Gastrocnemius medialis (tissue), 4 donors: Measurements from ENCODE around the gene RBM19. TPM values are rescaled to one million over a fixed set of nuclear protein-coding genes. Genes with fewer than 3 reads are reported as not detected.

ENCODE experiments used
- ATAC-seq, 2 donors: fragments of 150-250 bp; one replicate each; pipeline ENCODE4 v1.9.1; 2016
- DNase-seq, 2 donors: peaks; one replicate each; pipeline ENCODE4 v3.0.0-alpha.2; 2019
- H3K27ac ChIP-seq, 4 donors: fragments of 200-600 bp; sonication (generic); 1 replicate in 1 of 4; 2 replicates in 3 of 4; pipeline ENCODE4 v1.5.1; 2016 to 2018; ENCODE audit warnings: mild to moderate bottlenecking in 2 of 4, moderate library complexity in 1 of 4
- H3K27me3 ChIP-seq, 3 donors: fragments of 200-600 bp; sonication (generic) in 2 of 3; 1 replicate in 1 of 3; 2 replicates in 2 of 3; pipeline versions ENCODE4 v1.5.1 to v1.6.0; 2016 to 2019; ENCODE audit warnings: mild to moderate bottlenecking in 1 of 3, moderate library complexity in 1 of 3
- H3K36me3 ChIP-seq, 2 donors: fragments of 200-600 bp; sonication (generic) in 1 of 2; one replicate each; pipeline ENCODE4 v1.5.1; 2017 to 2018
- H3K4me1 ChIP-seq, 2 donors: fragments of 200-600 bp; sonication (generic) in 1 of 2; one replicate each; pipeline ENCODE4 v1.5.1; 2016 to 2017; ENCODE audit warnings: mild to moderate bottlenecking in 2 of 2
- H3K4me3 ChIP-seq, 4 donors: fragments of 200-600 bp; sonication (generic) in 3 of 4; 1 replicate in 1 of 4; 2 replicates in 3 of 4; pipeline ENCODE4 v1.5.1; 2016 to 2019; ENCODE audit warnings: mild to moderate bottlenecking in 2 of 4
- H3K9me3 ChIP-seq, 3 donors: fragments of 200-600 bp; sonication (generic) in 2 of 3; 1 replicate in 1 of 3; 2 replicates in 2 of 3; pipeline ENCODE4 v1.5.1; 2016 to 2019
- CTCF ChIP-seq, 5 experiments: fragments of 450-650 bp in 3 of 5; fragments of 200-600 bp in 2 of 5; sonication (generic) in 2 of 5; IDR thresholded peaks in 4 of 5; conservative IDR thresholded peaks in 1 of 5; 1 replicate in 4 of 5; 2 replicates in 1 of 5; pipeline ENCODE4 v1.5.1; 2016 to 2019; ENCODE audit warnings: antibody characterized with exemption in 5 of 5, mild to moderate bottlenecking in 3 of 5, moderate library complexity in 3 of 5
- POLR2A ChIP-seq, 2 donors: fragments of 450-650 bp; IDR thresholded peaks; one replicate each; pipeline ENCODE4 v1.6.1; 2017; ENCODE audit warnings: antibody characterized with exemption in 2 of 2, mild to moderate bottlenecking in 2 of 2, moderate library complexity in 2 of 2
- in situ Hi-C, 4 donors: fragments of 200-750 bp; cut with MboI; loops; one replicate each; pipeline versions ENCODE4 v1.15.0 to v1.8.0; 2017; ENCODE audit warnings: low sequenced_read_pairs in 4 of 4
- intact Hi-C: fragments of 100-400 bp; cut with DNase I; formaldehyde crosslinking; loops from one replicate; pipeline ENCODE4 v1.15.1; 2023; ENCODE audit warnings: low total_unique reads
- total RNA-seq, 4 donors: library from RNA; depleted of rRNA; stranded (reverse); fragments of >200 nt; gene quantifications; one replicate each; pipeline versions ENCODE4 v1.1.0 to v1.2.3, GENCODE V29; 2016

The RBM19 gene
- total RNA-seq, 4 donors from 2014 or later: 21.2 to 28.3 (median 26.8) TPM

- Histone ChIP-seq H3K36me3 (no peaks in the 10 kb centered on the region), H3K9me3 (no peaks in the 10 kb centered on the region), H3K27me3 (peaks cover 0 to 7% (median 6%) of the 10 kb centered on the region in 3 donors), H3K27ac (no peak overlapping the region), H3K4me1 (no peaks in the 10 kb centered on the region), H3K4me3 (no peak overlapping the region)
- ATAC-seq (no peak), DNase-seq (no peak)
- TF ChIP-seq CTCF (IDR thresholded peaks at IDR 0.05 in 4 of 5, conservative IDR thresholded peaks at IDR 0.05 in 1 of 5) (no peak), POLR2A (IDR thresholded peaks at IDR 0.05) (no peak)
- intact Hi-C loops: no loop called here
- in situ Hi-C loops: loop anchor here in 1 of 4 donors (10.0 kb wide), 1 partner anchor 517 kb away; no protein-coding TSS in a partner anchor
Observed at GRCh38 chr12:113988064-113988451, 21.9 kb upstream of the RBM19 start.

GRCh38 chr12:113987261-113988063 lies 21.3 kb upstream of the RBM19 start:
- no peak for DNase-seq
- Histone ChIP-seq H3K36me3 (no peaks in the 10 kb centered on the region), H3K9me3 (no peaks in the 10 kb centered on the region), H3K27me3 (peaks cover 0 to 7% (median 6%) of the 10 kb centered on the region in 3 donors), H3K4me3 (no peak overlapping the region), H3K4me1 (no peaks in the 10 kb centered on the region), H3K27ac (no peak overlapping the region)
- no peak for ATAC-seq
- intact Hi-C loops (no loop called here), in situ Hi-C loops (loop anchor here in 1 of 4 donors (10.0 kb wide), 1 partner anchor 517 kb away; no protein-coding TSS in a partner anchor)
- TF ChIP-seq CTCF (IDR thresholded peaks at IDR 0.05 in 4 of 5, conservative IDR thresholded peaks at IDR 0.05 in 1 of 5): no peak
- TF ChIP-seq POLR2A (IDR thresholded peaks at IDR 0.05): no peak

- H3K27me3 ChIP-seq: peaks cover 0 to 7% (median 0%) of the 10 kb centered on the region in 3 donors
- H3K4me1 ChIP-seq: no peaks in the 10 kb centered on the region
- DNase-seq (no peak), ATAC-seq (no peak)
- no peak overlapping the region for H3K4me3 ChIP-seq
- no peak overlapping the region for H3K27ac ChIP-seq
- in situ Hi-C loops (loop anchor here in 1 of 4 donors (10.0 kb wide), 1 partner anchor 520 kb away; no protein-coding TSS in a partner anchor), intact Hi-C loops (loop anchor here (5.0 kb wide), 1 partner anchor 523 kb away; no protein-coding TSS in a partner anchor)
- TF ChIP-seq POLR2A (IDR thresholded peaks at IDR 0.05) (no peak), CTCF (IDR thresholded peaks at IDR 0.05 in 4 of 5, conservative IDR thresholded peaks at IDR 0.05 in 1 of 5) (no peak)
- H3K36me3 ChIP-seq: no peaks in the 10 kb centered on the region
- no peaks in the 10 kb centered on the region for H3K9me3 ChIP-seq
Observed at GRCh38 chr12:113984464-113984863, 18.3 kb upstream of the RBM19 start.

GRCh38 chr12:113983777-113984448 lies 17.8 kb upstream of the RBM19 start:
- H3K4me1 ChIP-seq: no peaks in the 10 kb centered on the region
- no peak for TF ChIP-seq CTCF (IDR thresholded peaks at IDR 0.05 in 4 of 5, conservative IDR thresholded peaks at IDR 0.05 in 1 of 5)
- TF ChIP-seq POLR2A (IDR thresholded peaks at IDR 0.05): no peak
- H3K27ac ChIP-seq: no peak overlapping the region
- no peaks in the 10 kb centered on the region for H3K9me3 ChIP-seq
- ATAC-seq (no peak), DNase-seq (no peak)
- no peak overlapping the region for H3K4me3 ChIP-seq
- H3K36me3 ChIP-seq: no peaks in the 10 kb centered on the region
- in situ Hi-C loops (loop anchor here in 1 of 4 donors (10.0 kb wide), 1 partner anchor 521 kb away; no protein-coding TSS in a partner anchor), intact Hi-C loops (loop anchor here (5.0 kb wide), 1 partner anchor 523 kb away; no protein-coding TSS in a partner anchor)
- peaks cover 0 to 7% (median 4%) of the 10 kb centered on the region in 3 donors for H3K27me3 ChIP-seq
